Parathyroid adenoma (tissue), 2 donors: Measurements from ENCODE around the gene KCNK15.

Experiments used
- H2AFZ ChIP-seq: fragments of 300-600 bp; sonication (generic); one replicate; pipeline ENCODE4 v1.7.0; 2017; ENCODE audit warnings: antibody characterized with exemption, mild to moderate bottlenecking
- H3K27ac ChIP-seq: fragments of 300-600 bp; sonication (generic); one replicate; pipeline ENCODE4 v1.7.0; 2017
- H3K27me3 ChIP-seq: fragments of 300-600 bp; sonication (generic); one replicate; pipeline ENCODE4 v1.7.0; 2017; ENCODE audit warnings: low read length; ENCODE audit not compliant: control insufficient read depth, insufficient read depth
- H3K36me3 ChIP-seq: fragments of 300-600 bp; sonication (generic); one replicate; pipeline ENCODE4 v1.7.0; 2017; ENCODE audit warnings: low read length; ENCODE audit not compliant: control insufficient read depth, insufficient read depth
- H3K4me1 ChIP-seq: fragments of 300-600 bp; sonication (generic); one replicate; pipeline ENCODE4 v1.7.0; 2017; ENCODE audit warnings: control low read depth
- H3K4me2 ChIP-seq: fragments of 300-600 bp; sonication (generic); one replicate; pipeline ENCODE4 v1.7.0; 2017; ENCODE audit warnings: low read length
- H3K4me3 ChIP-seq: fragments of 300-600 bp; sonication (generic); one replicate; pipeline ENCODE4 v1.7.0; 2017; ENCODE audit warnings: low read depth, low read length
- H3K79me2 ChIP-seq: fragments of 300-600 bp; sonication (generic); one replicate; pipeline ENCODE4 v1.7.0; 2017; ENCODE audit warnings: control low read depth
- H3K9ac ChIP-seq: fragments of 300-600 bp; sonication (generic); one replicate; pipeline ENCODE4 v1.7.0; 2017; ENCODE audit warnings: mild to moderate bottlenecking
- H3K9me3 ChIP-seq: fragments of 300-600 bp; sonication (generic); one replicate; pipeline ENCODE4 v1.7.0; 2017; ENCODE audit warnings: low read length; ENCODE audit not compliant: control insufficient read depth
- CTCF ChIP-seq: fragments of 300-600 bp; sonication (generic); IDR thresholded peaks from one replicate; pipeline ENCODE4 v1.7.0; 2017; ENCODE audit warnings: antibody characterized with exemption, mild to moderate bottlenecking
- donor health status: primary hyperparathyroidism.

Gene KCNK15

DNA sequence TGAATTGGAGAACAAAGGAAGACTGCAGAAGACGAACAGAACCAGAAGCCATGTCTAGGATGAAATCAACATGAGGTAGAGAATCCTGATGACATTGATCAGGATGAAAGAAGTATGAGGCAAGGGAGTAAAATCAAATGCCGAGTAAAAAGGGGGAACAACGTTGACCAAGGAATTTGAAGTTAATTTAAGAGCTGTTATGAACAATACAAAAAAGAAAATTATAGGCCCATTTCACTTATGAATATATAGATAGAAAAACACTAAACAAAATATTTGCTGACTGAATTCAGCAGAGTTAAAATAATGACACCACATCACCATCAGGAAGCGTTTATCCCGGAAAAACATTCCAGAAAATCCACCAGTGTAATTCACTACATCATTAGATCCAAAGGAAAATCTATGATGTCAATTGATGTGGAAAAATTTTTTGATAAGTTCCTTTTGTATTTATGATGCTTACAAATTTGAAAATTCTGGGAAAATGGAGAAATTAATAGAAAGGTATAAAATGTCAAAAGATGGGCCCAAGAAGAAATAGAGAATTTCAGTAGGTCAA is 38.6 kb upstream of the KCNK15 start:
- TF ChIP-seq CTCF = no peak

GRCh38 chr20:44709380-44709779 is 36.3 kb upstream of the KCNK15 start:
- no peak overlapping the region for H3K4me2 ChIP-seq
- H3K4me1 ChIP-seq = no peaks in the 10 kb centered on the region
- H3K27ac ChIP-seq = no peak overlapping the region
- no peaks in the 10 kb centered on the region for H3K9me3 ChIP-seq
- no peak overlapping the region for H2AFZ ChIP-seq
- H3K4me3 ChIP-seq = no peak overlapping the region
- no peaks in the 10 kb centered on the region for H3K27me3 ChIP-seq
- H3K36me3 ChIP-seq = no peaks in the 10 kb centered on the region
- no peak for TF ChIP-seq CTCF
- H3K9ac ChIP-seq = no peak overlapping the region
- H3K79me2 ChIP-seq = no peaks in the 10 kb centered on the region

More for the DNA sequence above, 38.6 kb upstream of the KCNK15 start:
- Histone ChIP-seq H3K27ac (no peak overlapping the region), H2AFZ (no peak overlapping the region), H3K9me3 (no peaks in the 10 kb centered on the region), H3K27me3 (no peaks in the 10 kb centered on the region), H3K4me3 (no peak overlapping the region), H3K36me3 (no peaks in the 10 kb centered on the region), H3K9ac (no peak overlapping the region), H3K4me2 (no peak overlapping the region), H3K4me1 (peaks cover 4% of the 10 kb centered on the region), H3K79me2 (no peaks in the 10 kb centered on the region)

DNA sequence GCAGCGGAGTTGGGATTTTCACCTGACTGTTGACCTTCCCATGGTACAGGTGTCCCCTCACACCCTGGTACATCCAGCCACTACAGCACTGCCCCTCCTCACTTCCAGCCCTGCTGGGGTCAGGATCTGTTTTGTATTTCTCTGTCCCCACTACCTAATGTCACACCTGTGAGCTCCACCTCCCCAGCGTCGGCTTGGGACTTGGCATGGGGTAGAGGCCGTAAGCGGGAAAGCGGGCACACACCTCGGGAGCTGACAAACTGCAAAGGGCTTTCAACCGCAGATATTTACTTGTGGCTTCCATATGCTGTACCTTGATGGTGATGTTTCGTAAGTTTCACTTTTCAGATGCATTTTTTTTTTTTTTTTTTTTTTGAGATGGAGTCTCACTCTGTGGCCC is 35.9 kb upstream of the KCNK15 start:
- Histone ChIP-seq H3K4me1 (peaks cover 2% of the 10 kb centered on the region), H3K9me3 (no peaks in the 10 kb centered on the region), H3K4me2 (no peak overlapping the region), H3K79me2 (no peaks in the 10 kb centered on the region), H3K9ac (no peak overlapping the region), H2AFZ (no peak overlapping the region), H3K27ac (no peak overlapping the region), H3K36me3 (no peaks in the 10 kb centered on the region), H3K27me3 (no peaks in the 10 kb centered on the region), H3K4me3 (no peak overlapping the region)
- no peak for TF ChIP-seq CTCF

- Histone ChIP-seq H3K27ac (no peak overlapping the region), H3K79me2 (no peaks in the 10 kb centered on the region), H3K9ac (no peak overlapping the region), H3K4me3 (no peak overlapping the region), H3K9me3 (no peaks in the 10 kb centered on the region), H3K27me3 (no peaks in the 10 kb centered on the region), H2AFZ (no peak overlapping the region), H3K36me3 (no peaks in the 10 kb centered on the region), H3K4me2 (no peak overlapping the region), H3K4me1 (peaks cover 2% of the 10 kb centered on the region)
- no peak for TF ChIP-seq CTCF
These were observed 34.4 kb upstream of the KCNK15 start for GRCh38 chr20:44711237-44711636.

DNA sequence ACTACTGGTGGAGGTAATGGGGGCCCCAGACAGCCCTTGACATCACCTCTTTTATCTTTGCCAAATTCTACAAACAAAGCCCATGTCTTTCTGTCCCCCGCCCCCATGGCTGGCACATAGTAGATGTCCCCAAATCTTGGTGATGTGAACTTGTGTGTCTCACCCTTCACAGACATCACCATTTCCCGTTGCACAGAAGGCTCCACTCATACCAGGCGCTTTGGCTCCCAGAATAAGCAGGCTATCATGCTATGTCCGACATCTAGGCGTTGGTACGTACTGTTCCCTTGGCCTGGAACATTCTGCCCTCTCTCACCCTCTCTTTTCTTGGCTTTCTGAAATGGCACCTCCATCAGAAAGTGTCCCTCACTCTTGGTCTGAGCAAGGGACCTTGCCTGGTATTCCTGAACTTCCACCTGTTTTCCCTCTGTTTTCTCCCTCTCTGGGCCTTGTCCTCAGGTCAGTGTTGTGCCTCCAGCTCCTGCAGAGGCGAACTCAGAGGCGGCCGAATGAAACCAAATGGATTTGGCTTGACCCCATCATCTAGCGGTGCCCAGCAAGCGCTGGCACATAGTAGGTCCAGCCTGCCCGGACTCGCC is 31.5 kb upstream of the KCNK15 start:
- TF ChIP-seq CTCF = no peak
- Histone ChIP-seq H3K4me1 (peaks cover 2% of the 10 kb centered on the region), H3K36me3 (no peaks in the 10 kb centered on the region), H3K79me2 (no peaks in the 10 kb centered on the region), H3K27me3 (no peaks in the 10 kb centered on the region), H3K9me3 (no peaks in the 10 kb centered on the region), H3K4me3 (no peak overlapping the region), H3K27ac (no peak overlapping the region), H3K9ac (no peak overlapping the region), H3K4me2 (no peak overlapping the region), H2AFZ (no peak overlapping the region)
